Hematopoietic multipotent progenitor cell treated with erythropoietin and hydrocortisone succinate and interleukin-3 and kit ligand, for 4 days (in vitro differentiated cells): ENCODE data around the gene HS3ST5.
"Not testable (repeated sequence)": the region's sequence is repeated elsewhere in the genome, so short reads cannot be mapped to it uniquely, and the experiment has no call there.

Experiments
- DNase-seq: peaks from one replicate; pipeline ENCODE4 v3.0.0-alpha.2; 2015

Gene HS3ST5

GRCh38 chr6:114327074-114327473, 15.7 kb downstream of the HS3ST5 start:
- no peak for DNase-seq

GRCh38 chr6:114323784-114324183, 19.0 kb downstream of the HS3ST5 start:
- no peak for DNase-seq

GRCh38 chr6:114319749-114320148, 23.1 kb downstream of the HS3ST5 start:
- no peak for DNase-seq

DNA sequence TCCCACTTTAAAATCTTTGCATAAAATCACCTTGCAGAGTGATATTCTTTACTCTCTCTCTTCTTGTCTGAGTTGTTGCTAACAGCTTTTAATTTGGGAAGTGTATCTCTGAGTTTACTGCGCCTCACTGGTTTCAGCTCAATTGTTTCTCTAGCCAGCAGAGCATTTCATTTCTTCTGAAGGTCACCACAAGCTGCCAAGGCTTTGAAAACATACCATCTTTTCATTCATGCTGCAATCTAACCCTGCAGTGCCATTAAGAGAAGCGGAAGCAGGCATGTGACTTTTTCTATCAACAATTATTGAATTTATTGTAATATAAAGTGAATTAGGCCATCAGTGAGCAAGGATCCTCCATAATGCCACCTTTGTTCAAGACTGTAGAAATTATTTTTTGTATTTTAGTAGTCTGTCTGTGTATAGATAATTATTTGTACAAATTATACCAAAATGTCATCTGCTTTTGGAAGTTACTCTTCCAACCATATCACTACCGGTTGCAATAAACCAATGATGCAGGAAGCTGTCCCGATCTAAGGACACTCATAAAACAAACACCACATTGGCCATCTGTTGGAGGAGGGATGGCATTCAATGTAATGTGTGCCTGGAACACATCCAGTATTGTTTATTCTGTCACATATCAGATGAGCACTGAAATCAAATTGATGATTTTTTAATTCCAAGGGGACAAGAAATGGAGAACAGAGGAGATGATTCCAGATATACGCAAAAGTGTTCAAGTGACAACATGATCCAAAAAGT, 26.8 kb downstream of the HS3ST5 start:
- DNase-seq, result no peak

DNA sequence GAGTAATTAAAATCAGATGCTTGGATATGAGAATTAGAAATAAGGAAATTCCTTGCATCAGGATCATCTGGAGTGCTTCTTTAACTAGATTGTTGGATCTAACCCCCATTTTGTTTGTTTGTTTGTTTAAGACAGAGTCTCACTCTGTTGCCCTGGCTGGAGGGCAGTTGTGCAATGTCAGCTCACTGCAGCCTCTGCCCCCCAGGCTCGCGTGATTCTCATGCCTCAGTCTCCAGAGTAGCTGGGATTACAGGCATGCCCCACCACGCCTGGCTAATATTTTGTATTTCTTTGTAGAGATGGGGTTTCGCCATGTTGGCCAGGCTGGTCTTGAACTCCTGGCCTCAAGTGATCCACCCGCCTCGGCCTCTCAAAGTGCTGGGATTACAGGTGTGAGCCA, 29.0 kb downstream of the HS3ST5 start:
- DNase-seq, result not testable (repeated sequence)

DNA sequence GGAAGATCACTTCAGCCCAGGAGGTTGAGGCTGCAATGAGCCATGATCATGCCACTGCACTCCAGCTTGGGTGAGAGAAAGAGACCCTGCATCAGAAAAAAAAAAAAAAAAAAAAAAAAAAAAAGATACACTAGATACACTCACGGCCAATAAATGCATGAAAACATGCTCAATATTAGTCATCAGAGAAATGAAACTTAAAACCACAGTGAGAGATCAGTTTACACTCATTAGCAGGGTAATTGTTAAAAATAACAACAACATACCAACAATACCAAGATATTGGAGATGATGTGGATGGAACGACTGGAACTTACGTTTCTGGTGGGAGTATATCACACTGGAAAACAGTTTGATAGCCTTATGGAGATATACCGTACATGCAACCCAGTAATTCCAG, 29.9 kb downstream of the HS3ST5 start:
- no peak for DNase-seq

DNA sequence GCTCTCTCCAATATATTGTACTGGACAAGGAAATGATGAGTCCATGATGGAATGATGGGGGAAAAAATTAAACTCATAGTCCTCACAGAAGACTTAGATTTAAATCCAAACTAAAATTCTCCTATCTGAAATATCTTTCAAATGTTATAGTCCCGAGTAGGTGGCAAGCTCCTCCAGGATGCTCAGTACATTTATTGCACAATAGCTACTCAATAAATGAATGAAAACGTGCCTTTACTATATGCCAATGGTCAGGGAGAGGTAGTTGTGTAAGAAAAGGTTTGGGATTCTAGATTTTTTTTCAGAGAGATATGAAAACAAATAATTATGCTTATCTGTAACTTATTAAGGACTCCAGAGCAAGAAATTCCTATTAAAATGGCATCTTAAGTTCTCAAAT, 32.8 kb downstream of the HS3ST5 start:
- no peak for DNase-seq

DNA sequence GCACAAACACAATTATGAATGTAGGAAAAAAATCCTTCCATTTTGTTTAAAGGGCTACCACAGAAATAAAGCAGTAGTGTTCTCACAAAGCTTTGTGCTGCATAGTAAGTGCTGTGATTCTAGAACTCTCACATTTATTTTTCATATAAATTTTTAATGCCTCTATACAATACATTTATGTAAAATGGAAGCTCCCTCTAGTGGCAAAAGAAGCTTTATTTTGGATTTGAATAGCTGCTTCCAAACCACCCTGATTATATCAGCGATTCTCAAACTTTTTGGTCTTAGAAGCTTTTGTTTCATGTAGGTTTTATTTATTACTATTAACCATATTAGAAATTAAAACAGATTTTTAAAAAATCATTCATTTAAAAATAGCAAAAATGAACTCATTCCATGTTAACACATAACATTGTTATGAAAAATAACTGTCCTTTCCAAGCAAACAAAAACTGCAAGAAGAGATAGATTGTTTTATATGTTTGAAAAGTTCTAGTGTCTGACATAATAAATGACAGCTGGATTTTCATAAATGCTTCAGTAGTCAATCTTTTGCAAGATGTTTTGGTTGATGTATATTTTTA, 38.4 kb downstream of the HS3ST5 start:
- DNase-seq, result peak; percentile 56

GRCh38 chr6:114301596-114302219, 41.1 kb downstream of the HS3ST5 start:
- DNase-seq, result no peak

DNA sequence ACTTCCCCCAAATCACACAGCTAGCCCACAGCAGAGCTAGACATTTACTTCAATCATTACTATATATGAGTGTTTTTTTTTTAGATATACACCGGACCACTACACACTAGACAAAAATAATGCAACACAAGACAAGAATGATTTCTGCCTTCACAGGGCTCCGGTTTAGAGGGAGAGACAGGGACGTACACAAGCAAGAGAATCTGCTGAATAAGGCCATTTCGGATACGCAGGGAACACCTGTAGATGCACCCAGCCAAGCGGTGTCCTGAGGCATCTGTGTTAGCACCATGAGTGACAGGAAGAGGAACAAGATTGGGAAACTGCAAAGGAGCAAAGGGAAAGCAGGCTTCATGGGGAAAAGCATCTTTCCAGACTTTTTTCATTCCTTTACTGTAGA, 45.7 kb downstream of the HS3ST5 start:
- DNase-seq, result no peak

DNA sequence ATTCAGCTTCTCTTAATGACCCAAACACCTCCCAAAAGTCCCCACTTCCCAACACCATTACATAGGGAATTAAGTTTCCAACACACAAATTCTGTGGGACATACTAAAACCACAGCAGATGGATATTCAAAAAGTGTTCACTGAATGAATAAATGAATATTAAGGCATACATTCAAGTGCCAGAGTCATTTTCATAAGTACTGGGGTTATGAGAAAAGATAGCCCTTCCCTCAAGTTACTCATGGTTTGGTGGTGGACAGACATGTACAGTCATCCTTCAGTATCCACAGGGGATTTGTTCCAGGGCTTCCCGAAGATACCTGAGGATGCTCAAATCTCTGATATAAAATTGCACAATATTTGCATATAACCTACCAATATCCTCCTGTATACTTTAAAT, 50.4 kb downstream of the HS3ST5 start:
- DNase-seq, result no peak

- DNase-seq, result no peak
Observed at GRCh38 chr6:114291428-114291827, 51.4 kb downstream of the HS3ST5 start.

GRCh38 chr6:114290864-114291263, 52.0 kb downstream of the HS3ST5 start:
- no peak for DNase-seq

- DNase-seq, result no peak
Observed at GRCh38 chr6:114288701-114289495, 53.9 kb downstream of the HS3ST5 start.

DNA sequence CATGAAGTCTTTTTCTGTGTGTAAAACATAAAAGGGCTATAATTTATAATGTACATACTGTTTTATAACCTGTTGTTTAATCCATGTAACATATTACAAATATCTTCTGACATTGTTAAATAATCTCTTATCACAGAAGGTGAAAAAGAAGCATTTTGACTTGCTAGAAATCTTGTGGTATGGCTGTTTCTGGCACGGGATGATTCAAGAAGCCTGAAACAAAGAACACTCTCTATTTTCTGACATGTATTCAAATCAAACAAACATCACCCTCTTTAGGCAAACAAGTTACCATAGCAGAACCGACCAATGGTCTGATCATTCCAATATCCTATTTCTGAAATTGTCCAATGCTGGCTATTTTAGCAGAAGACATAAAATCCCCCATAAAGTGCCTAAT, 55.4 kb downstream of the HS3ST5 start:
- DNase-seq, result no peak

DNA sequence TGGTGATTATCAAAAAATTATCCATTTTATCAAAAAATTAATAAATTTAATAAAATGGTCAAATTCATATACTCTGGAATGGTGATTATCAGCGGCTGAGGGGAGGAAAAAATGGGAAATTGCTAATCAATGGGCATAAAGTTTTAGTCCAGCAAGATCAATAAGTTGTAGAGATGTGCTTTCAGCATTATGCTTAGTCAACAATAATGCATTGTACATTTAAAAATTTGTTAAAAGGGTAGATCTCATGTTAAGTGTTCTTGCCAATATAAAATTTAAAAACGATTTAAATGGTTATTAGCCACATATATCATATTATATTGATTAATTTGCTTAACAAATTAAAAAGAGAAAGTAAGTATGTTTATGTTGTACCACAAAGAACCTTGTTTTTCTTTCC, 56.6 kb downstream of the HS3ST5 start:
- no peak for DNase-seq

DNA sequence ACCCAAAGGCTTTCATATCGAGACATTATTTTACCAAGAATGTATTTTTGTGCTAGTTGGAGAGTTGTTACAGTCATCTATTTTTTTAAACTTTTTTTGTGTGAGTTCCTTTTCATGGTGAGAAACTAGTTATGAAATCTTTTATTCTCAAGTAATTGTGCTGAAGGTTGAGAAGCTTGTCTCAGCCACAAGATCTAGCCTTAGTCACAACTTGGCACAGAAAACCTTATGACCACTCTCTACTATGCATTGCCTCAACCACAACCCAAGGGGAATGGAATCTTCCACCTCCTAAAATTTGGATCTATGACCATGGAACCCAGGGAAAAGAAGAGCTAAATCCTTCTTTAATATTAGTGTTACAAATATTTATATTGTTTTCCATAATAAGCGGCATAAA, 58.5 kb downstream of the HS3ST5 start:
- no peak for DNase-seq

DNA sequence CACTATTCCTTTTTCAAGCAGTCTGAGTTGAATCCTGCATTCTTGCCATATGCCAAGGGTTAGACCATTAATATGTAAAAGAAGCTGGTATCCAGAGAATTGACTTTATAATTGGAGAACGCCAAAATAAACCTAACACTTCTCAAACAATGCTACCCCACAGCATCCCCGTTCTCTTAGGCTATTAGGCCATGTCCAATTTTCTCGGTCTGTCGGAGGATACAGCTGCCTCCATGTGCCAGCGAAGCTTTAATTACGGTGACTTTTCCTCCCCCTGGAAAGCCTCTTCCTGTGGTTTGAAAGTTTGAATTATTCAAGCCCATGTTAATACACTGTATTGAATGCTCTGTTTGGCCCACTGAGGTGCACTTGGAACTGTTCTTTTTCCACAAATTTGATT, 60.5 kb downstream of the HS3ST5 start:
- no peak for DNase-seq

- DNase-seq, result no peak
Observed at GRCh38 chr6:114281496-114281895, 61.3 kb downstream of the HS3ST5 start.

GRCh38 chr6:114280239-114280982, 62.4 kb downstream of the HS3ST5 start:
- DNase-seq, result no peak

- no peak for DNase-seq
Observed at GRCh38 chr6:114277220-114277619, 65.6 kb downstream of the HS3ST5 start.

GRCh38 chr6:114276783-114277182, 66.0 kb downstream of the HS3ST5 start:
- no peak for DNase-seq

DNA sequence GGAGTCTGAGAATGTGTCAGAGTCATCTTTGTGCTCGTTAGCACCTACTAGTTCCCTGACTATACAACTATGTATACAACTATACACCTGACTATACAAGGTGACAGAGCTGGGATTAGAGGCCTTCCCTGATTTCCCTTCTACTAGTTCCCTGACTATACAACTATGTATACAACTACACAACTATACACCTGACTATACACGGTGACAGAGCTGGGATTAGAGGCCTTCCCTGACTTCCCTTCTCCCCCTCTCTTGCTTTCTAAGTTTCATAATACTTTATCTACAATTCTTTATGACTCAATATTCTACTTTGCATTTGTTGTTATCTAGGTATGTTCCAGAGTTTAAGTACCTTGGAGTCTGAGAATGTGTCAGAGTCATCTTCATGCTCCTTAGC, 68.0 kb downstream of the HS3ST5 start:
- no peak for DNase-seq
